Stomach (tissue), 9 donors: Measurements from ENCODE around the gene CD109. TPM values are rescaled to one million over a fixed set of nuclear protein-coding genes. Genes with fewer than 3 reads are reported as not detected.

Source experiments
- DNase-seq, 2 donors: peaks; one replicate each; pipeline versions ENCODE4 v3.0.0 to v3.0.0-alpha.2; 2013 to 2019
- H3K27ac ChIP-seq, 5 donors: fragments of 200-600 bp in 4 of 5; sonication (generic) in 4 of 5; one replicate each; pipeline ENCODE4 v1.5.1; 2013 to 2019; ENCODE audit warnings: mild to moderate bottlenecking in 1 of 5, moderate library complexity in 1 of 5
- H3K27me3 ChIP-seq, 3 donors: fragments of 200-600 bp; sonication (generic); one replicate each; pipeline ENCODE4 v1.5.1; 2017 to 2019; ENCODE audit warnings: mixed run types in 1 of 3
- H3K36me3 ChIP-seq, 4 donors: fragments of 200-600 bp; sonication (generic); 1 replicate in 3 of 4; 2 replicates in 1 of 4; pipeline ENCODE4 v1.5.1; 2016 to 2019
- H3K4me1 ChIP-seq, 4 donors: fragments of 200-600 bp; sonication (generic); one replicate each; pipeline ENCODE4 v1.5.1; 2016 to 2019
- H3K4me3 ChIP-seq, 4 donors: fragments of 200-600 bp; sonication (generic) in 3 of 4; one replicate each; pipeline ENCODE4 v1.5.1; 2016 to 2019; ENCODE audit warnings: mild to moderate bottlenecking in 1 of 4
- H3K9me3 ChIP-seq, 4 donors: fragments of 200-600 bp; sonication (generic); one replicate each; pipeline ENCODE4 v1.5.1; 2016 to 2019
- EP300 ChIP-seq: sonication (generic); formaldehyde crosslinking; IDR thresholded peaks from one replicate; pipeline ENCODE4 v1.6.1; 2017; ENCODE audit warnings: antibody characterized with exemption
- POLR2A ChIP-seq, 4 donors: fragments of 450-650 bp; IDR thresholded peaks; one replicate each; pipeline ENCODE4 v1.6.1; 2016; ENCODE audit warnings: antibody characterized with exemption in 4 of 4, control low read depth in 2 of 4, mild to moderate bottlenecking in 1 of 4, moderate library complexity in 1 of 4
- POLR2AphosphoS5 ChIP-seq, 3 donors: sonication (generic); formaldehyde crosslinking; IDR thresholded peaks; one replicate each; pipeline ENCODE4 v1.6.1; 2016; ENCODE audit warnings: antibody characterized with exemption in 3 of 3
- WGBS, 5 donors: extraction: QIAGEN DNeasy Blood & Tissue Kit in 3 of 5; methylation state at CpG; one replicate each; pipeline versions ENCODE4 v1.1.5 to v1.1.7; 2013 to 2018; 5-methylcytosine and 5-hydroxymethylcytosine counted together
- intact Hi-C: fragments of 100-400 bp; cut with DNase I; formaldehyde crosslinking; loops from one replicate; pipeline ENCODE4 v1.15.1; 2023; ENCODE audit warnings: low total_unique reads
- polyA plus RNA-seq, 3 donors: library from polyadenylated mRNA; stranded (reverse); fragments of 200-250 nt; gene quantifications; one replicate each; pipeline ENCODE4 v1.2.3, GENCODE V29; 2013
- total RNA-seq, 5 donors: library from RNA; depleted of rRNA; stranded (reverse); fragments of >200 nt; gene quantifications; one replicate each; pipeline versions ENCODE4 v1.1.0 to v1.2.3, GENCODE V29; 2014 to 2016
- TF ChIP-seq, protein P1 (sequence below), 7 experiments: fragments of 450-650 bp in 4 of 7; fragments of 200-600 bp in 3 of 7; sonication (generic) in 3 of 7; IDR thresholded peaks; one replicate each; pipeline ENCODE4 v1.5.1; 2016 to 2019; ENCODE audit warnings: antibody characterized with exemption in 7 of 7, control low read depth in 2 of 7, mild to moderate bottlenecking in 1 of 7
- donor health status: healthy with polysubstance abuse.
- donor health status: Bipolar disorder and iron deficiency.
- donor health status: healthy.

CD109 gene
- total and polyA plus RNA-seq, 8 donors = 0.19 to 19.6 (median 1.2) TPM

DNA sequence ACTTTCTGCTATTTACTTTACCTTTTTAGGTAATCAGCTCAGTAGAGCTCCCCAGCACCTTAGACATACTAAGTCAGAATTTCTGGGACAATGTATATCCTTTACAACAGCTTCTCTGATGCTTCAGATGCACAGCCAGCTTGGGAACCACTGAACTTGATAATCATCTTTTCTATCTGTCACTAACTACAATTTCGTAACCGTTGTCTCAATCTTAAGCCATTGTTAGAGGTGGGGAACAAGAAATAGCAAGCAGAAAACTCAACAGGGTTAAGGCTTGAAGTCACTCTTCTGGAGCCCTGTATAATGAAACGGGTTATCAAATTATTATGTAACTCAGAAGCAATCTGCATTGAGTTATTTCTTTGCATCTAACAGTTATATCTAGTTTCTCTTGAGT lies 47.1 kb downstream of the CD109 start:
- TF ChIP-seq POLR2A (IDR thresholded peaks at IDR 0.05) = no peak
- TF ChIP-seq, protein P1, sequence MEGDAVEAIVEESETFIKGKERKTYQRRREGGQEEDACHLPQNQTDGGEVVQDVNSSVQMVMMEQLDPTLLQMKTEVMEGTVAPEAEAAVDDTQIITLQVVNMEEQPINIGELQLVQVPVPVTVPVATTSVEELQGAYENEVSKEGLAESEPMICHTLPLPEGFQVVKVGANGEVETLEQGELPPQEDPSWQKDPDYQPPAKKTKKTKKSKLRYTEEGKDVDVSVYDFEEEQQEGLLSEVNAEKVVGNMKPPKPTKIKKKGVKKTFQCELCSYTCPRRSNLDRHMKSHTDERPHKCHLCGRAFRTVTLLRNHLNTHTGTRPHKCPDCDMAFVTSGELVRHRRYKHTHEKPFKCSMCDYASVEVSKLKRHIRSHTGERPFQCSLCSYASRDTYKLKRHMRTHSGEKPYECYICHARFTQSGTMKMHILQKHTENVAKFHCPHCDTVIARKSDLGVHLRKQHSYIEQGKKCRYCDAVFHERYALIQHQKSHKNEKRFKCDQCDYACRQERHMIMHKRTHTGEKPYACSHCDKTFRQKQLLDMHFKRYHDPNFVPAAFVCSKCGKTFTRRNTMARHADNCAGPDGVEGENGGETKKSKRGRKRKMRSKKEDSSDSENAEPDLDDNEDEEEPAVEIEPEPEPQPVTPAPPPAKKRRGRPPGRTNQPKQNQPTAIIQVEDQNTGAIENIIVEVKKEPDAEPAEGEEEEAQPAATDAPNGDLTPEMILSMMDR (IDR thresholded peaks at IDR 0.05) = no peak
- no peak overlapping the region for H3K27ac ChIP-seq
- H3K9me3 ChIP-seq = no peaks in the 10 kb centered on the region
- DNase-seq = no peak
- H3K27me3 ChIP-seq = no peaks in the 10 kb centered on the region
- H3K4me3 ChIP-seq = no peak overlapping the region
- no peaks in the 10 kb centered on the region for H3K36me3 ChIP-seq
- 59 to 86% (median 65%) methylated on average over 3 of the region's 3 CpGs for WGBS, 5 donors
- no peaks in the 10 kb centered on the region for H3K4me1 ChIP-seq
- intact Hi-C loops = no loop called here

DNA sequence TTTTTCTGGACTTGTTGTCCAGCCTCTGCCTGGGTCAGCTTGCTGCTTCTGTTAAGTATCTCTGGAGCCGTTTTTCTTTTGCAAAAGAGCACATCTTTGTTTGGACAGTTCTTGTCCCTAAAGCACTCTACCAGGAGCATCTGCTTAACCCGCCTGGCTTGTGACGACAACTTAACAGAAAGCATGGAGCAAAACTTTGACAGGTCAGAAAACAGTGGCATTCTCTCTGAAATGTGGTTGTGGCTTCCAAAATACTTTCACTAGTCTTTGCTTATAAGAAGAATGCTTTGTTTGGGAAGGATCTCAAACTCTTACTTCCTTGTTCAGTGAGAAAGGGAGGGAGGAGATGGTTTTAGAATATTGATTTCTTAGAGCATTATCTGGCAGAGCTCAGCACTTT lies 47.6 kb downstream of the CD109 start:
- H3K4me1 ChIP-seq = no peaks in the 10 kb centered on the region
- no peaks in the 10 kb centered on the region for H3K9me3 ChIP-seq
- no peak for DNase-seq
- intact Hi-C loops = no loop called here
- H3K4me3 ChIP-seq = no peak overlapping the region
- TF ChIP-seq POLR2A (IDR thresholded peaks at IDR 0.05) (no peak), POLR2AphosphoS5 (IDR thresholded peaks at IDR 0.05) (no peak), EP300 (no peak)
- TF ChIP-seq, protein P1 (IDR thresholded peaks at IDR 0.05) = no peak
- no peak overlapping the region for H3K27ac ChIP-seq
- no peaks in the 10 kb centered on the region for H3K27me3 ChIP-seq
- H3K36me3 ChIP-seq = no peaks in the 10 kb centered on the region
- 44 to 70% (median 64%) methylated on average over 3 of the region's 3 CpGs for WGBS, 5 donors

DNA sequence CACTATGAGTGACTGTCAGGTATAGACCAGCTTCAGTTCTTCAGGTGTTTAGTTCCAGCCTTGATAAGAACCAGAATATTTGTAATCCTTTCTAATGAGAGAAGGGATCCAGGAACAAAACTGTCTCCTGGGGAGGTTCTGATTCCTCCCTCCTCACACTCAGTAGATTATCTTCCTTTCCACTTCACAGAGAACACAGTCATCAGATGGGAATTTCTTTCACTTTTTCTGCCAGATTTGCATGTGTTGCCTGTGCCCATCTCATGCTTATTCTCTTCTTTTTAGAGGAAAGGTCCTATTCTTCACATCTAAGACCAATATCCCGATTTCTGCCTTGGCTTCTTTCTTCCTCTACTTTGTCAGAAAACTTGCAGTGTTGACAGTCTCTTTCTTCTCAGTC lies 50.8 kb downstream of the CD109 start:
- intact Hi-C loops = no loop called here
- Histone ChIP-seq H3K27me3 (no peaks in the 10 kb centered on the region), H3K4me1 (no peaks in the 10 kb centered on the region), H3K4me3 (no peak overlapping the region), H3K9me3 (no peaks in the 10 kb centered on the region), H3K27ac (no peak overlapping the region), H3K36me3 (no peaks in the 10 kb centered on the region)
- 85 to 96% (median 93%) methylated on average over 1 of the region's 1 CpG for WGBS, 5 donors
- TF ChIP-seq POLR2AphosphoS5 (IDR thresholded peaks at IDR 0.05) (no peak), EP300 (no peak)
- TF ChIP-seq, protein P1 (IDR thresholded peaks at IDR 0.05) = no peak
- no peak for DNase-seq

DNA sequence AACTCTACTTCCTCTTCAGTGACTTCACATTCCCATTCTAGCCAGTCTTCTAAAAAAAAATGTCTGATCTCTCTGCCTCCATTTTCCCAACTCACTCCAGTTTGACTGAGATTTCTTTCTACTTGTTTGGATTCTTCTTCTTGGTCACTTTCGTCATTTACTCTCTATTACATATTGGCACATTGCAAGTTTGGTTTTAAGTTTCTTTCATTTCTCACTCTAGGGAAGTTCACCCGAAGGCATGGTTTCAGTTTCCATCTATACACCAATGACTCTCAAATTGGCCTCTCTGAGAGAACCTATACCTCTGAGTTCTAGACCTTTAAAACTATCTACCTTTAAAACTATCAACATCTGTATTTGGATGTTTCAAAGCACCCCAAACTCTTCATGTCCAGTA lies 51.3 kb downstream of the CD109 start:
- no peak overlapping the region for H3K27ac ChIP-seq
- no peak for DNase-seq
- intact Hi-C loops = no loop called here
- TF ChIP-seq EP300 = no peak
- no peak for TF ChIP-seq POLR2A (IDR thresholded peaks at IDR 0.05)
- TF ChIP-seq POLR2AphosphoS5 (IDR thresholded peaks at IDR 0.05) = no peak
- TF ChIP-seq, protein P1 (IDR thresholded peaks at IDR 0.05) = no peak
- H3K36me3 ChIP-seq = no peaks in the 10 kb centered on the region
- no peak overlapping the region for H3K4me3 ChIP-seq
- 55 to 68% (median 67%) methylated on average over 2 of the region's 2 CpGs for WGBS, 5 donors
- no peaks in the 10 kb centered on the region for H3K9me3 ChIP-seq
- H3K27me3 ChIP-seq = no peaks in the 10 kb centered on the region
- H3K4me1 ChIP-seq = no peaks in the 10 kb centered on the region
